GM12864 (cell line): Measurements from ENCODE around the gene ZNF534.
A peak's percentile ranks its signal among the peaks of the same experiment; 100 is the strongest.

Source experiments
- DNase-seq: peaks from one replicate; pipeline ENCODE4 v3.0.0-alpha.2; 2011; ENCODE audit warnings: low read depth
- H3K4me3 ChIP-seq: 2 replicates; pipeline ENCODE4 v1.5.1; 2011; ENCODE audit warnings: mild to moderate bottlenecking, low read depth, low read length, control low read depth
- TF ChIP-seq, protein P1 (sequence below): IDR thresholded peaks from 2 replicates; pipeline ENCODE4 v1.5.1; 2011; ENCODE audit warnings: low read depth, mild to moderate bottlenecking, moderate library complexity, low read length, control low read depth, inconsistent platforms; ENCODE audit errors: missing control alignments

ZNF534 gene

DNA sequence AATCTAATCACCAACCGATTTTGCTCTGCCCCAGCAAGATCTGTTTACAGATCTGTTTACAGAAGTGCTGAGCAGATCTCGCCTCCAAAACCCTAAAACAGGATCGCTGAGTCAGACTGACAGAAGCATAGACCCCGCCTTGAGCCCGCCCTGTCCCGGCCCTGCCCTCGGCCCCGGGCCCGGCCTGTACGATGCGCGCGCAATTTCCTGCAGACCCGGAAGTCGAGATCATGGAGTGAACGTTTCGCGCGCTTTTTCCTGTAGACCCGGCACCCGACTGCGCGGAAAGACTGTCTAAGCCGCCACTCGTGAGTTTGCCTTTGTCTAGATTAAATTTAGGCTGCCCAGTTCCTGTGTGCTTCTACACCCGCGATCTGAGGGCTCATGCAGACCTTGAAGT is at the start of gene ZNF534:
ZNF534 (plus strand) TSS at position 212 of the 400 bp plus-strand sequence. CDS start 2,327 bp downstream, outside the sequence.
- no peak for DNase-seq
- no peak within 1 kb of the TSS for H3K4me3 ChIP-seq
- TF ChIP-seq, protein P1, sequence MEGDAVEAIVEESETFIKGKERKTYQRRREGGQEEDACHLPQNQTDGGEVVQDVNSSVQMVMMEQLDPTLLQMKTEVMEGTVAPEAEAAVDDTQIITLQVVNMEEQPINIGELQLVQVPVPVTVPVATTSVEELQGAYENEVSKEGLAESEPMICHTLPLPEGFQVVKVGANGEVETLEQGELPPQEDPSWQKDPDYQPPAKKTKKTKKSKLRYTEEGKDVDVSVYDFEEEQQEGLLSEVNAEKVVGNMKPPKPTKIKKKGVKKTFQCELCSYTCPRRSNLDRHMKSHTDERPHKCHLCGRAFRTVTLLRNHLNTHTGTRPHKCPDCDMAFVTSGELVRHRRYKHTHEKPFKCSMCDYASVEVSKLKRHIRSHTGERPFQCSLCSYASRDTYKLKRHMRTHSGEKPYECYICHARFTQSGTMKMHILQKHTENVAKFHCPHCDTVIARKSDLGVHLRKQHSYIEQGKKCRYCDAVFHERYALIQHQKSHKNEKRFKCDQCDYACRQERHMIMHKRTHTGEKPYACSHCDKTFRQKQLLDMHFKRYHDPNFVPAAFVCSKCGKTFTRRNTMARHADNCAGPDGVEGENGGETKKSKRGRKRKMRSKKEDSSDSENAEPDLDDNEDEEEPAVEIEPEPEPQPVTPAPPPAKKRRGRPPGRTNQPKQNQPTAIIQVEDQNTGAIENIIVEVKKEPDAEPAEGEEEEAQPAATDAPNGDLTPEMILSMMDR: no peak

DNA sequence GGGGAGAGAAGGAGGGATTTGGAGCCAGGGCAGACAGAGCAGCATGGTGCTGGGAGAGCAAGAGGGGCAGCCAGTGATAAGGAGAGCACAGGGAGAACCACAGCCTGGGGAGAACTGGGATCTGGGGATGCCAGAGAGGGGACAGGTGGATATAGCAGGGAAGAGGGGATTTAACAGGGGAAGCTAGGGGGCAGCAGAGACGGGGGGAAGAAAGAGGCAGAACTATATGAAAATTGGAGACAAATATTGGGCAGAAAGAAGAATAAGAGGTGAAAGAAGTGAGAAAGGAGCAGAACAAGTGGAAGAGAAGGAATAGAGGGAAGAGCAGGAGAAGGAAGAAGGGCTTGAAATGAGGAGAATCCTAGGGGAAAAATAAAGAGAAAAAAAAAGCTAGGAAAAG is 37.8 kb upstream of the ZNF534 start:
- no peak overlapping the region for H3K4me3 ChIP-seq
- TF ChIP-seq, protein P1: no peak
- DNase-seq: no peak

DNA sequence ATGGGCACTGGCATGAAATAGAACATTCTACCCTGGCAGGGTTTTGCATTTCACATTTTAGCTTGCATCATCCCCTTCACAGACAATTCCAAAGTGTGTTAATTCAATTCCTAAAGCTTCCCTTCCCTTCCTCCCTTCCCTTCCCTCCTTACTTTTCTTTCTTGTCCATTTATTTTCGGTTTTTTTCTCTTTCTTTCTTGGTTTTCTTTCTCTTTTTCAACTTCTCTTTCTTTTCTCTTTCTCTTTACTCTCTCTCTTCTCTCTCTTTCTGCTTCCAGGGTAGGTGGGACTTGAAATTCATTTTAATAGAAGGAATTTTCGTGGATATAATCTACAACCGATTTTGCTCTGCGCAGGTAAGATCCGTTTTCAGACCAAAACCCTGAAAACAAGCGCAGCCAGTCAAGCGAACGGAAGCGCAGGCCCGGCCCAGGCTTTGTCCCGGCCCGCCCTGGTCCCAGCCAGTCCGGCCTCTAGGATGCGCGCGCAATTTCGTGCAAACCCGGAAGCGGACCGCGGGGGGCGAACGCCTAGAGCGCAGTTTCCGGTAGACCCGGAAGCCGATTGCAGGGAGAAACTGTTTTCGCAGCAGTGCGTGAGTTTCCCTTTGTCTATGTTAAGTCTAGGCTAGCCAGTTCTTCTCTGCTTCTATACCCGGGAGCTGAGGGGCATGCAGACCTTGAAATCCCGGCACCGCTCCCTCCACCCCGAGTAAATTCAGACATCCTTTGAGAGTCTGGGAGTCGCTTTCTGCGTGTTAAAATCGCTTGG is 31.5 kb upstream of the ZNF534 start, which contains the start of gene ZNF528:
ZNF528 (plus strand) TSS at position 540 of the 771 bp plus-strand sequence. CDS start 4,165 bp downstream, outside the sequence.
- peak; percentile 83 for DNase-seq
- peak within 1 kb of the TSS; percentile 73 for H3K4me3 ChIP-seq
- TF ChIP-seq, protein P1: no peak

DNA sequence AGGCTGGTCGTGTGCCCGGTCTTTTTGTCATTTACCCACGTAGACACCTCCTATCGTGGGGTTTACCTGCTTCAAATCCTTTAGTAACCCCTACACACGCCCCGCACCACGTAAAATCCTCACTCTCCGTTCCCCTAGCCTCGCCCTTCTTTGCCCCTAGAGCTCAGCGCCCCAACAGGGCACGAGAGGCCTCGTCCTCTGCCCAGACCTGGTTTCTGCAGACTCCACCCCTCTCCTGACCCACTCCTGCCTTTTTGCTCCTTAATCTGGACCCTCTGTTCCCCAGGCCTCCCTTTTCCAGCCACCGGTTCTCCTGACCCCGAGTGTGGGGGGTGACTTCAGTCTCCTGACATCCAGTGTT is 30.9 kb upstream of the ZNF534 start:
- TF ChIP-seq, protein P1: no peak
- no peak for DNase-seq
- peak overlapping the region; percentile 73 for H3K4me3 ChIP-seq

DNA sequence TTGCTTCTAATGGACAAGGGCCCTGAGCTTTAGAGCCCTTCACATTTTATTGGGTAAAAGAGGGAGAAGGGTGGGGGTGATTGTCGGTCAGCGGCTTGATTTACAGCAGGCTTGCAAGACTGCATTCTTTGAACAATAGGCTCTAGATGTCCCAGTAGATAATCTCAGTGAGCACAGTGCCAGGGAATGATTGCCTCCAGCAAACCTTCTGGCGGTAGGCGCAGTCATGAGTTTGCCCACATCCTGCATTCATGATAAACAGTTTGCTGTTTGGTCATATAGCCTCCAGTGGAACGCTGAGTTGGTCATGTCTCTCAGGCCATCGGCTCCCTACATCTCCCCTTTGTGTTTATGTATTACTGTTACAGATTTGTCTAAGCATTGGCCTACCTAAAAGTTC is 18.7 kb upstream of the ZNF534 start:
- TF ChIP-seq, protein P1: no peak
- no peak for DNase-seq
- no peak overlapping the region for H3K4me3 ChIP-seq

DNA sequence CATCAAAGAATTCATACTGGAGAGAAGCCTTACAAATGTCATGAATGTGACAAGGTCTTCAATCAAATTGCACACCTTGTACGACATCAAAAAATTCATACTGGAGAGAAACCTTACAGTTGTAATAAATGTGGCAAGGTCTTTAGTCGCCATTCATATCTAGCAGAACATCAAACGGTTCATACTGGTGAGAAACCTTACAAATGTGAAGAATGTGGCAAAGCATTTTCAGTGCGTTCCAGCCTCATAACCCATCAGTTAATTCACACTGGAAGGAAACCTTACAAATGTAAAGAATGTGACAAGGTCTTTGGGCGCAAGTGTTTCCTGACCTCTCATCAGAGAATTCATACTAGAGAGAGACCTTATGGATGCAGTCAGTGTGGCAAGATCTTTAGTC is 13.2 kb upstream of the ZNF534 start:
- no peak for DNase-seq
- TF ChIP-seq, protein P1: no peak
- H3K4me3 ChIP-seq: no peak overlapping the region

DNA sequence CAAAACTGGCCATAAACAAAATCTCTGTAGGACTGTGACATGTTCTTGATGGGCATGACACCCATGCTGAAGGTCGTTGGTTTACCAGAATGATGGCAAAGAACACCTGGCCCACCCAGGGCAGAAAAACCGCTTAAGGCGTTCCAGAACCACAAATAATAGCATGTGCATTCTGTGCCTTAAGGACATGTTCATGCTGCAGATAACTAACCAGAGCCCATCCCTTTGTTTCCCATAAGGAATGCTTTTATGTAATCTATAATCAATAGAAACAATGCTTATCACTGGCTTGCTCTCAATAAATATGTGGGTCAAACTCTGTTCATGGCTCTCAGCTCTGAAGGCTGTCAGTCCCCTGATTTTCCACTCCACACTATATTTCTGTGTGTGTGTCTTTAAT is 13.2 kb downstream of the ZNF534 start:
- no peak overlapping the region for H3K4me3 ChIP-seq
- TF ChIP-seq, protein P1: no peak
- no peak for DNase-seq
